Colonic mucosa (tissue), 4 donors: ENCODE data around the gene ERCC5. TPM values are rescaled to one million over a fixed set of nuclear protein-coding genes. Genes with fewer than 3 reads are reported as not detected.

Source experiments
- DNase-seq: peaks from one replicate; pipeline ENCODE4 v3.0.0-alpha.2; 2020
- H3K27ac ChIP-seq: fragments of 200-600 bp; one replicate; pipeline ENCODE4 v1.8.0; 2021
- H3K27me3 ChIP-seq: fragments of 200-600 bp; one replicate; pipeline ENCODE4 v1.8.0; 2021
- H3K36me3 ChIP-seq: fragments of 200-600 bp; one replicate; pipeline ENCODE4 v1.8.0; 2021
- H3K4me1 ChIP-seq: fragments of 200-600 bp; one replicate; pipeline ENCODE4 v1.8.0; 2021; ENCODE audit warnings: mild to moderate bottlenecking
- H3K4me3 ChIP-seq: fragments of 200-600 bp; one replicate; pipeline ENCODE4 v1.8.0; 2021
- H3K9ac ChIP-seq, 2 donors: one replicate each; pipeline ENCODE4 v1.7.0; 2013; ENCODE audit warnings: control low read depth in 2 of 2, low read depth in 2 of 2, low read length in 2 of 2
- H3K9me3 ChIP-seq: fragments of 200-600 bp; one replicate; pipeline ENCODE4 v1.8.0; 2021
- CTCF ChIP-seq: fragments of 200-600 bp; IDR thresholded peaks from one replicate; pipeline ENCODE4 v1.8.0; 2022; ENCODE audit warnings: antibody characterized with exemption, mild to moderate bottlenecking
- intact Hi-C: fragments of 100-400 bp; cut with DNase I; formaldehyde crosslinking; loops from one replicate; pipeline ENCODE4 v1.14.1; 2022
- total RNA-seq, 2 donors: library from RNA; stranded (reverse); fragmentation: NEBNext Ultra II Directional in 1 of 2; extraction: Animal tissue kit (Norgen Biotek cat#: 25700) in 1 of 2; gene quantifications; one replicate each; pipeline ENCODE4 v1.2.1, GENCODE V29; 2021
- donor health status: healthy.
- donor health status: DM: no; HTN: no; CAD: no.
- donor health status: DM: no; HTN: no; CAD: no.

The ERCC5 gene
- total RNA-seq, 2 donors from 2014 or later: 64.7 to 79.1 TPM

GRCh38 chr13:102873653-102874052 lies 27.8 kb downstream of the ERCC5 start:
- Histone ChIP-seq H3K36me3 (peaks cover 4% of the 10 kb centered on the region), H3K27me3 (no peaks in the 10 kb centered on the region), H3K4me3 (no peak overlapping the region), H3K27ac (no peak overlapping the region), H3K4me1 (no peaks in the 10 kb centered on the region), H3K9me3 (no peaks in the 10 kb centered on the region), H3K9ac (no peak overlapping the region)
- no peak for DNase-seq
- no peak for TF ChIP-seq CTCF
- intact Hi-C loops: no loop called here

- Histone ChIP-seq H3K27me3 (no peaks in the 10 kb centered on the region), H3K9ac (no peak overlapping the region), H3K36me3 (peaks cover 4% of the 10 kb centered on the region), H3K4me1 (no peaks in the 10 kb centered on the region), H3K4me3 (no peak overlapping the region), H3K9me3 (no peaks in the 10 kb centered on the region), H3K27ac (no peak overlapping the region)
- no peak for DNase-seq
- no peak for TF ChIP-seq CTCF
- intact Hi-C loops: no loop called here
Measured at GRCh38 chr13:102875256-102875655, 29.4 kb downstream of the ERCC5 start.

- DNase-seq: no peak
- Histone ChIP-seq H3K4me1 (no peaks in the 10 kb centered on the region), H3K9me3 (no peaks in the 10 kb centered on the region), H3K9ac (no peak overlapping the region), H3K36me3 (peaks cover 4% of the 10 kb centered on the region), H3K4me3 (no peak overlapping the region), H3K27ac (no peak overlapping the region), H3K27me3 (no peaks in the 10 kb centered on the region)
- intact Hi-C loops: no loop called here
- no peak for TF ChIP-seq CTCF
Measured at GRCh38 chr13:102877303-102877702, 31.5 kb downstream of the ERCC5 start.

- Histone ChIP-seq H3K4me3 (no peak overlapping the region), H3K9me3 (no peaks in the 10 kb centered on the region), H3K27me3 (no peaks in the 10 kb centered on the region), H3K9ac (no peak overlapping the region), H3K27ac (no peak overlapping the region), H3K36me3 (peaks cover 4% of the 10 kb centered on the region), H3K4me1 (no peaks in the 10 kb centered on the region)
- DNase-seq: no peak
- no peak for TF ChIP-seq CTCF
- intact Hi-C loops: no loop called here
Measured at GRCh38 chr13:102878481-102878880, 32.6 kb downstream of the ERCC5 start.

- intact Hi-C loops: no loop called here
- Histone ChIP-seq H3K9me3 (no peaks in the 10 kb centered on the region), H3K4me1 (no peaks in the 10 kb centered on the region), H3K27ac (no peak overlapping the region), H3K36me3 (no peaks in the 10 kb centered on the region), H3K27me3 (no peaks in the 10 kb centered on the region), H3K9ac (no peak overlapping the region), H3K4me3 (no peak overlapping the region)
- TF ChIP-seq CTCF: no peak
- DNase-seq: no peak
Measured at GRCh38 chr13:102879793-102880499, 34.1 kb downstream of the ERCC5 start.
